Esophagus muscularis mucosa (tissue), 4 donors: Measurements from ENCODE around the gene ARRDC2. TPM values are rescaled to one million over a fixed set of nuclear protein-coding genes. Genes with fewer than 3 reads are reported as not detected.
A peak's percentile ranks its signal among the peaks of the same experiment; 100 is the strongest.

ENCODE experiments used
- DNase-seq: peaks from one replicate; pipeline ENCODE4 v3.0.0-alpha.2; 2017; ENCODE audit errors: extremely low spot score
- H3K27ac ChIP-seq, 4 donors: fragments of 200-600 bp; sonication (generic); replicated peaks in 1 of 4; 1 replicate in 3 of 4; 2 replicates in 1 of 4; pipeline ENCODE4 v1.5.1; 2016 to 2019; ENCODE audit warnings: mild to moderate bottlenecking in 1 of 4
- H3K27me3 ChIP-seq, 4 donors: fragments of 200-600 bp; sonication (generic); one replicate each; pipeline versions ENCODE4 v1.5.1 to v1.6.0; 2016 to 2019
- H3K36me3 ChIP-seq, 4 donors: fragments of 200-600 bp; sonication (generic); one replicate each; pipeline ENCODE4 v1.5.1; 2016 to 2019
- H3K4me1 ChIP-seq, 4 donors: fragments of 200-600 bp; sonication (generic); one replicate each; pipeline ENCODE4 v1.5.1; 2016 to 2019
- H3K4me3 ChIP-seq, 4 donors: fragments of 200-600 bp; sonication (generic); 1 replicate in 2 of 4; 2 replicates in 2 of 4; pipeline ENCODE4 v1.5.1; 2016 to 2019; ENCODE audit warnings: mild to moderate bottlenecking in 4 of 4, moderate library complexity in 1 of 4
- H3K9me3 ChIP-seq, 4 donors: fragments of 200-600 bp; sonication (generic); 1 replicate in 3 of 4; 2 replicates in 1 of 4; pipeline ENCODE4 v1.5.1; 2016 to 2019
- CTCF ChIP-seq, 3 experiments: fragments of 200-600 bp in 2 of 3; fragments of 450-650 bp in 1 of 3; sonication (generic) in 2 of 3; IDR thresholded peaks; one replicate each; pipeline ENCODE4 v1.5.1; 2017 to 2019; ENCODE audit warnings: antibody characterized with exemption in 3 of 3, mild to moderate bottlenecking in 2 of 3, moderate library complexity in 1 of 3
- EP300 ChIP-seq: sonication (generic); formaldehyde crosslinking; IDR thresholded peaks from one replicate; pipeline ENCODE4 v1.6.1; 2017; ENCODE audit warnings: antibody characterized with exemption
- POLR2A ChIP-seq: fragments of 450-650 bp; IDR thresholded peaks from one replicate; pipeline ENCODE4 v1.6.1; 2017; ENCODE audit warnings: antibody characterized with exemption, moderate library complexity, mild to moderate bottlenecking, low read depth
- POLR2AphosphoS5 ChIP-seq, 2 donors: sonication (generic); formaldehyde crosslinking; IDR thresholded peaks; one replicate each; pipeline ENCODE4 v1.6.1; 2017; ENCODE audit warnings: antibody characterized with exemption in 2 of 2
- WGBS: methylation state at CpG from one replicate; pipeline ENCODE4 v1.1.5; 2018; 5-methylcytosine and 5-hydroxymethylcytosine counted together
- intact Hi-C: fragments of 100-400 bp; cut with DNase I; formaldehyde crosslinking; loops from one replicate; pipeline ENCODE4 v1.15.1; 2023
- total RNA-seq, 4 donors: library from RNA; depleted of rRNA; stranded (reverse); fragments of >200 nt; gene quantifications; one replicate each; pipeline versions ENCODE4 v1.1.0 to v1.2.1, GENCODE V29; 2016

ARRDC2 gene
- total RNA-seq, 4 donors from 2014 or later, result 30.6 to 69.2 (median 62.5) TPM

- WGBS, result 65% methylated on average over 17 of the region's 17 CpGs
- Histone ChIP-seq H3K4me3 (peak overlapping the region in 1 of 4 donors; percentile 12), H3K36me3 (peaks cover 39 to 74% (median 63%) of the 10 kb centered on the region in 4 donors), H3K4me1 (peaks cover 63 to 98% (median 78%) of the 10 kb centered on the region in 4 donors), H3K9me3 (no peaks in the 10 kb centered on the region), H3K27ac (peak overlapping the region; percentile 22 to 65 (median 54)), H3K27me3 (no peaks in the 10 kb centered on the region)
- intact Hi-C loops, result no loop called here
- no peak for TF ChIP-seq POLR2A
- TF ChIP-seq POLR2AphosphoS5 (IDR thresholded peaks at IDR 0.05), result no peak
- TF ChIP-seq EP300, result no peak
- no peak for TF ChIP-seq CTCF (IDR thresholded peaks at IDR 0.05)
- no peak for DNase-seq
Measured at GRCh38 chr19:18013210-18014111, 5.5 kb downstream of the ARRDC2 start.

GRCh38 chr19:18014197-18014596, 6.2 kb downstream of the ARRDC2 start:
- Histone ChIP-seq H3K9me3 (no peaks in the 10 kb centered on the region), H3K27me3 (no peaks in the 10 kb centered on the region), H3K36me3 (peaks cover 39 to 67% (median 59%) of the 10 kb centered on the region in 4 donors), H3K4me1 (peaks cover 64 to 98% (median 78%) of the 10 kb centered on the region in 4 donors), H3K4me3 (no peak overlapping the region), H3K27ac (peak overlapping the region; percentile 22 to 65 (median 54))
- DNase-seq, result no peak
- WGBS, result 85% methylated on average over 6 of the region's 6 CpGs
- intact Hi-C loops, result no loop called here
- TF ChIP-seq POLR2AphosphoS5 (IDR thresholded peaks at IDR 0.05) (no peak), POLR2A (no peak), CTCF (IDR thresholded peaks at IDR 0.05) (no peak), EP300 (no peak)

- peaks cover 77 to 98% (median 80%) of the 10 kb centered on the region in 4 donors for H3K4me1 ChIP-seq
- no peak for DNase-seq
Measured at GRCh38 chr19:18016209-18016910, 8.4 kb downstream of the ARRDC2 start.

More at GRCh38 chr19:18016209-18016910, 8.4 kb downstream of the ARRDC2 start:
- WGBS, result 92% methylated on average over 13 of the region's 14 CpGs
- no peaks in the 10 kb centered on the region for H3K9me3 ChIP-seq
- no peak for TF ChIP-seq POLR2AphosphoS5 (IDR thresholded peaks at IDR 0.05)
- no peak for TF ChIP-seq CTCF (IDR thresholded peaks at IDR 0.05)
- no peak for TF ChIP-seq POLR2A
- TF ChIP-seq EP300, result no peak
- intact Hi-C loops, result no loop called here
- no peak overlapping the region for H3K4me3 ChIP-seq
- peak overlapping the region; percentile 75 to 85 (median 84) for H3K27ac ChIP-seq
- H3K27me3 ChIP-seq, result no peaks in the 10 kb centered on the region
- peaks cover 18 to 45% (median 39%) of the 10 kb centered on the region in 4 donors for H3K36me3 ChIP-seq
